Measurements from ENCODE around the gene SCRT2.

SCRT2 gene

DNA sequence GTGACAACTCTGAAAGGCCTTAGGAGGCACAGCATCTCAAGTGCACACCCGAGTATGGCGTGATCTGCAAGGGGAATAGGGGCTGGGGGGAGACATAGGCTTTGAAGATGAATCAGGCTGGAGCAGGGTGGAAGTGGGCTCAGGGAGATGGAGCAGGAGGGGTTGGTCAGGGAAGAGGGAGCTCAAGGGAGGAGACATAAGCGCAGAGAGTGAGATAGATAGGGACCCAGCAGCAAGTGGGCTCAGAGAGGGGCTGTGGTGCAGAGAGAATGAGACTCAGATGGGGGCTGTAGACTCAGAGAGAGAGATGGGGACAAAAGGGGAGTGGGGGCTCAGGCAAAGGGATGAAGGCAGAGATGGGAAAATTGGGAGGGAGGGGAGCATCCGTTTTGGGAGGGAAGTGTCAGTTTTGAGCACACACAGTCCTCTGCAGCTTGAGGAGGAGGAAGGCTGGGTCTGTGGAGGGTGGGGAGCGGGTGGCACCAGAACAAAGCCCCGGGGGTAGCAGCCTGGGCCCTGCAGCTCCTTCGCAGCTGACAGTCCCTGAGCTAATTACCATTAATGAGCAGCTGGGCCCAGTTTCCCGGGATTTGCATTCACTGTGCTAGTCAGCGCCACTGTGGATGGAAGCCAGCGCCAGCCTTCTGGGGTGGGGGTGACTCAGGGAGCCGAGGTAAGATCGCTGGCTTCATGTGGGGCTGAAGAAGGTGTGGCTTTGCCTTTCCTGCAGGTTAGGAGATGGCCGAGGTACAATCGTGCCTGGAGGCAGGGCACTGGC is 41.3 kb downstream of the SCRT2 start:
- no peak for DNase-seq (ENCODE audit: low read depth)

- DNase-seq (ENCODE audit: low read depth), result no peak
Measured at GRCh38 chr20:631101-631500, 44.5 kb downstream of the SCRT2 start.

- no peak for DNase-seq (ENCODE audit: low read depth)
Measured at GRCh38 chr20:626579-626978, 49.0 kb downstream of the SCRT2 start.

GRCh38 chr20:625360-625932 is 50.2 kb downstream of the SCRT2 start:
- DNase-seq (ENCODE audit: low read depth), result no peak

DNA sequence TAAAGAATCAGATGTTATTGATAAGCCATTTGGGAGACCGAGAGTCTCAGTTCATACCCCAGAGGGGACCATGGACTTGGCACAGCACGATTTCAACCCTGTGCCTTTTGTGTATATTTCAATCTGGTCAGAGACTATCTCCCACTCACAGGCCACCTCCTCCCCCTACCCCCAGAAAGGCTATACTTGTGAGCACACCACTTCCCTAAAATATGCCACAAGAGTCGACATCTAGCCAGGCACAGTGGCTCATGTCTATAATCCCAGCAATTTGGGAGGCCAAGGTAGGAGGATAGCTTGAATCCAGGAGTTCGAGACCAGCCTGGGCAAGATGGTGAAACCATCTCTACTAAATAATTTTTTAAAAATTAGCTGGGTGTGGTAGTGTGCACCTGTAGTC is 51.9 kb downstream of the SCRT2 start:
- no peak for DNase-seq (ENCODE audit: low read depth)

- DNase-seq (ENCODE audit: low read depth), result no peak
Measured at GRCh38 chr20:623021-623420, 52.6 kb downstream of the SCRT2 start.

- DNase-seq (ENCODE audit: low read depth), result no peak
Measured at GRCh38 chr20:622161-622560, 53.4 kb downstream of the SCRT2 start.

DNA sequence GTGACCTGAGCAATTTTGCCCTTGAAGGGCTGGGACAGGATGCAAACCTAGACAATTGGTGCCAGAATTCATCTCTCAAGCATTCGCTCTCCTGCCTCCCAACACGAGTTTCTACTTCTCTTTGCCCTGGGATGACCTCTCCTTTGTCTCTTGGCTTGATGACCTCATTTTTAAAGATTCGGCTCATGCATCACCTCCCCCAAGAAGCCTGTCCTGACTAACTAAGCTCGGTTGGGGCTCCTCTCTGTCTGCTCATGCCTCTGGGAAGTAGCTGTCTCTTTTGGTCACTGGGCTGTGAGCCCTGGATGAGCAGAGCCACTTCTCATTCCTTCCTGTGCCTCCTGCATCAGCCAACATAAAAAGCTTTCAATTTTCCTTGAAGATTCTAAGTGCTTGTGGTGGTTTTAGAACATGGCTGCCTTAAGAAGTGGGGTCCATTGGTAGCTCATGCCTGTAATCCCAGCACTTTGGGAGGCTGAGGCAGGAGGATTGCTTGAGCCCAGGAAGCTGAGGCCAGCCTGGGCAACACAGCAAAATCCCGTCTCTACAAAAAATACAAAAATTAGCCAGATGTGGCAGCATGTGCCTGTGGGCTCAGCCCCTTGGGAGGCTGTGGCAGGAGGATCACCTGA is 54.4 kb downstream of the SCRT2 start:
- no peak for DNase-seq (ENCODE audit: low read depth)

GRCh38 chr20:620246-620645 is 55.4 kb downstream of the SCRT2 start:
- DNase-seq (ENCODE audit: low read depth), result no peak

GRCh38 chr20:618980-619379 is 56.6 kb downstream of the SCRT2 start:
- no peak for DNase-seq (ENCODE audit: low read depth)

GRCh38 chr20:617934-618690 is 57.5 kb downstream of the SCRT2 start:
- no peak for DNase-seq (ENCODE audit: low read depth)

DNA sequence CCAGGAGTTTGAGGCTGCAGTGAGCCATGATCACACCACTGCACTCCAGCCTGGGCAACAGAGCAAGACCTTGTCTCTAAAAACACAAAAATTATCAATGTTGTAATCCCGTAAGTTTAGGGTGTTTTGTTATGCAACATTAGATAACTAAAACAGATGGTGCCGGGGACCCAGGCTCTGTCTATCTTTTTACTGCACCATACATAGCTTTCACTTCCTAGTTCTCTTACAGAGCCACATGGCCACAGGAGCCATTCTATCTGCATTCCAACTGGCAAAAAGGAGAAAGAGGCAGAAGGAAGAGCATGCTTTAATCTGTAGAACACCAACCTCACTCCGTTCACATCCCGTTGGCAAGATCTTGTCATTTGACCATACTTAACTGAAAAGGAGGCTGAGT is 60.1 kb downstream of the SCRT2 start:
- DNase-seq (ENCODE audit: low read depth), result no peak

GRCh38 chr20:611843-612185 is 63.8 kb downstream of the SCRT2 start:
- DNase-seq (ENCODE audit: low read depth), result no peak
